Embryonic facial prominence (tissue), 1 donor: Measurements from ENCODE around the gene CNTN4.

Experiments used
- DNase-seq: peaks from one replicate; pipeline ENCODE4 v3.0.0-alpha.2; 2016; ENCODE audit errors: extremely low spot score

The CNTN4 gene

GRCh38 chr3:3101660-3102458 is 1003.2 kb downstream of the CNTN4 start:
- DNase-seq: no peak

GRCh38 chr3:3102751-3103150 is 1004.1 kb downstream of the CNTN4 start:
- DNase-seq: no peak

DNA sequence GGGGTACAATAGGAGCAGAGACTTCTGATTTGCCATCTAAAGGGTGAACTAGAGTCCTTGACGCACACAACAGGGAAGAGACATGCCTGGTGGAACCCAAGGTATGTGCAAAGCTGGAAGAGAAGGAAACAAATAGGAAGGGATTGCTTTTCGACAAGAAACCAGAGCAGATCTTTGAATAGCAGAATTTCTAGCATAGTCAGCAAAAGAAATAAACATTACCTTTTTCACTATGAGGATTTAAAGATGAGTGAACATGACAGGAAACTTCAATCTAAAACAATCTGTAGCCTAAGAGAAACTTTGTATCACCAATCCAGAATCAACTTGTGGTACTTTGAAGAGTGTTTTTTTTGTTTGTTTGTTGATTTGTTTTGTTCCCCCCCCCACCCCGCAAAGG is 1006.6 kb downstream of the CNTN4 start:
- no peak for DNase-seq

GRCh38 chr3:3105815-3106214 is 1007.1 kb downstream of the CNTN4 start:
- no peak for DNase-seq

GRCh38 chr3:3107181-3107580 is 1008.5 kb downstream of the CNTN4 start:
- no peak for DNase-seq
